SH-SY5Y (cell line): ENCODE results near the gene TOP2A.

ENCODE experiments used
- GATA2 ChIP-seq: IDR thresholded peaks from 2 replicates; pipeline ENCODE4 v1.6.1; 2011; ENCODE audit warnings: mild to moderate bottlenecking, low read depth, low read length
- GATA3 ChIP-seq: IDR thresholded peaks from 2 replicates; pipeline ENCODE4 v1.6.1; 2011; ENCODE audit warnings: low read depth, mild to moderate bottlenecking, low read length, moderate library complexity

DNA sequence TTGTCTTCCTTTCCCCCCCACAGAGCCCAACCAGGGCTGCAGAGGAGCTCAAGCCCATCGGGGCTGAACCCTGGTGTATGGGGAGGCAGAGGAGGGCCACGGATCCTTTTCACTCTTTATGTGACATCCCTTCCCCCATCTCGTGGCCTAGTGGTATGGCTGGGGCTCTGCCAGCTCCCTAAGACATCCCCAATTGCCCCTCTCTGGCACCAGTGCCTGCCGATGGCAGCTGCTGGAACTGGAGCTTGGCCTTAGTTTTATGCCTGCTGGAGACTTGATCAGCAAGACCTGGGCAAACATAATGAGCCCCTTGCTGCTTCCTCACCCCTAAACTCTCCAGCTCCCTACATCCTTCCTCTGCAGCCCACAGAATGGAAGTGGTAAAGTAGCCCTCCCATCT, 8.0 kb upstream of the TOP2A start:
- TF ChIP-seq GATA3 (no peak), GATA2 (no peak)
